Activated CD4-positive, alpha-beta T cell treated with anti-CD3 and anti-CD28 coated beads, Interleukin-2, amount 50 U/mL, for 48 hours (primary cell): Measurements from ENCODE around the gene KRT35.

Experiments
- DNase-seq, 2 experiments: peaks; one replicate each; pipeline ENCODE4 v3.0.0-alpha.2; 2020

The KRT35 gene

DNA sequence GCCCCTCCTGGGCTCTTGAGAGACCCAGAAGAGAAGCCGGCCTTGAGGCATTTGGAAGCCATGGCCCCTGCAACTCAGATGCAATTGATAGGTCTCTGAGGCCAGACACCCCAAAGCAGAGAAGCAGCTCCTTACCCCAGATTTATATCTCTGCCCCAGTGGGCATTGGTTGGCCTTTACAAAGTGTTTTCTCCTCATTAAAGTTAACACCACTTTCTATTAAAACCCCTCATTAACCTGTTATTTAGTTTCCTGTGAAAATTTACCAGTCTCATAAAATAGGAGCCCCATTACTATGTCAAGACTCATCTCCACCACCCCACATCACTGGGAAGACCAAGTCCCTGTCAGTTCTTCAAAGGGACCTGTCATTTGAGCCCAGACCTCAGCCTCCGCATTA is at the start of gene KRT35:
Gene KRT35, minus strand, starts transcription at position 116 of the 400 bp plus-strand sequence. Its CDS starts 54 bp downstream, at position 62.
- DNase-seq = no peak

GRCh38 chr17:41530062-41531048 is 49.4 kb upstream of the KRT35 start:
- no peak for DNase-seq

- no peak for DNase-seq
Measured at GRCh38 chr17:41529491-41529915, 48.6 kb upstream of the KRT35 start.

- DNase-seq = no peak
Measured at GRCh38 chr17:41528959-41529353, 48.0 kb upstream of the KRT35 start.

- DNase-seq = no peak
Measured at GRCh38 chr17:41527063-41528023, 46.4 kb upstream of the KRT35 start.

DNA sequence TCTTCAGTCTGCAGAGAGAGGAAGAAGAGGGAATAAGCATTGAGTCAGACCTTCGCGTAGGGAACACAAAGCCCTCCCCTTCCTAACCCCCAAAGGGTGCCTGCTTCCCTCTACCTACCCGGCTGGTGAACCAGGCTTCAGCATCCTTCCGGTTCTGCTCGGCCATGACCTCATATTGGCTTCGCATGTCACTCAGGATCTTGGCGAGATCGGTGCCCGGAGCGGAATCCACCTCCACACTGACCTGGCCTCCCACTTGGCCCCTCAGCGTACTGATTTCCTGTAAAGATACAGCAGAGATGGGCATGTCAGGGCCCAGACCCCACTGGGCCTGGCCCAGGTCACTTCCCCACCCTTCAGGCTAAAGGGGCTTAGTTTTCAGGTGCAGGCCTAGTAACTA is 43.3 kb upstream of the KRT35 start:
- no peak for DNase-seq

DNA sequence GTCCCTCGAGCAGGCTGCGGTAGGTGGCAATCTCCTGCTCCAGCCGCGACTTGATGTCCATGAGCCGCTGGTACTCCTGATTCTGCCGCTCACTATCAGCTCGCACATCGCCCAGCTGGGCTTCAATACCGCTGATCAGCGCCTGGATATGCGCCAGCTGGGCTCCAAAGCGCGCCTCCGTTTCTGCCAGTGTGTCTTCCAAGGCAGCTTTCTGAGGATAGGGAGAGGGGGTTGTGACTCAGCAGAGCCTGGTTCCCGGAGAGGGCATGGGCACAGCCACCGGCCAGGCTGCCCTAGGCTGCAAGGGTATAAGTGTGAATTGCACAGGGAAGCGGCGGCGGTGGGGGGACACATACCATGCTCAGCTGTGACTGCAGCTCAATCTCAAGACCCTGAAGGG is 42.8 kb upstream of the KRT35 start:
- no peak for DNase-seq

DNA sequence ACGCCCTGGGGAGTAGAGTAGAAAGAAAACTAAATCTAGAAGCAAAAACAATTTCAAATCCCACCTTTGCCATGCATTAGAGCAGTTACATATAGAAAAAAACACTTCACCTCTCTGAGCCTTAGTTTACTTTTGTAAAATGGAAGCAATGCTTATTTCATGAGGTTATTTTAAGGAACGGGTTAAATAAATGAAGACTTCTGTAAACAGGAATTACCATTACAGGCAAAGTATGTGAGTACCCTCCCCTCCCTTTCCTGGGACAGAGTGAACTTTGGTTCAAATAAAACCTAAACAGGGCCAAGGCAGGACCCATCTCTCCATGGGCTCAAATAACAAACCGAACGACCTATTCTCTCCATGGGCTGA is 42.3 kb upstream of the KRT35 start:
- no peak for DNase-seq

DNA sequence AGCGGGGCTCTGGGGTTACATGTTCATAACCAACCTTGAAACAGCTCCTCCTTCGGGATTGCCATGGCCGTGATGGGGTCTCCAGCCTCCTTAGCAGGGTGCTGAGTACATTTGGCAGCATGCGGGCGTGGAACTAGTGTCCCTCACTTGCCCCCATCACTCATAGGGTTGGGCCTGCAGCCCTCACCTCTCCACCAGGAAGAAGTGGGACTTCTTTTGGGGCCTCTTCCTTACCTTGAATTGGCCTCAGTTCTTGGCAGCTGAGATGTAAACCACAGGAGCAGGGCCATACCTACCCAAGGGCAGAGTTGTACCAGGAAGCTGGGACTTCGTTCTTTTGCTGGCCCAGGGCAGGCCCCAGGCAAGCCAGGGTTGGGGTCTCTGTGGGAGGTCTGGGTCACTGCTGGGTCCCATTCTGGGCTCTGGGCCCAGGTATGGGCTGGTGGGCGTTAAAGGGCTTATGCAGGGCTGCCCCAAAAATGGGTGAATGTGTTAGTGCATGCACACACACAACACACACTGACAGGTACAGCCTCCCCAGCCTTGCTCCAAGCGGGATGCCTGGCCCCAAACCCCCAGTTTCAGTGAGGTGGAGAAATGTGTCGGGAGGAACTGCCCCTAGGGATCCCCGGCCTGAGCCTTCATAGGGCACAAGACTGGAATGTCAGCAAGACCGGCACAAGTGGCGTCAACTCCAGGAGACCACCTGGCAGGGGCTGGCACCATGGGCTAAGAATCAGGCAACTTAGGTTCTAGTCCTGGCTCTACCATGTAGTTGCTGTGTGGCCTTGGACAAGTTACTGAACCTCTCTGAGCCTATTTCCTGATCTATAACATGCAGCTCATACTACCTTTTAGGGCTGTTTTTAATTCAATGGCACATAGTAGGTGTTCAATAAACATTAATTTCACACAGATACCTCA is 41.6 kb upstream of the KRT35 start:
- DNase-seq = no peak

GRCh38 chr17:41521574-41522261 is 40.8 kb upstream of the KRT35 start:
- no peak for DNase-seq

DNA sequence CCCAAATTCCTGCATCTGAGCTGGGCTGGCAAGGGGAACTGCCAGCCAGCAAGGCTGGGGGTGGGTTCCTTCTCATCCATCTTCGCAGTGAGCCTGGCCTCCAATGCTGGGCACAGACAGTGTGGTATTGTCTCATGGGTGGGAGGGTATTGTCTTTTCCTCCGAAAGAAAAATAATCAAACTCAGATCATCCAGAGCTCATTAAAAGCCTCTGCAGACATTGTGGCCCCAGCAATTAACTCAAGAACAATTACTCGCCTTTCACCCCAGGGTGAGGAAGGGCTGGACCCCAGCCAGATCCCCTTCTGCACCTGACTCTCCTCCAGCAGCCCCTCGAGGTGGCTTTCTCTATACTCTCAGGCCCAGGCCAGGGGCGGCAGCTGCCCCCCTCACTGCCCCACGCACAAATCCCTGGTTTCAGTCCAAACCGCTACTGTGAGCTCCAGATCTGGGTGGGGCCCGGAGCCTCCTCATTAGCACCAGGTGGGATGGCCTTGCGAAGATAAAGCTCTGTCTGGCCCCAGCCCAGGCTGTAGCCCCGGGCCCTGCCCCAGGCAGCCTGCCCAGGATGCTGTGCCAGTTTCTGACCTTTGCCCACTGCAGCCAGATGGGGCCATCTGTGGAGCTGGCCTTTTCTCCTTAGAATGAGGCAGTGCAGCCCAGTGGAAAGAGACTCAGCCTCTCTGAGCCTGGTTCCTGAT is 40.0 kb upstream of the KRT35 start:
- no peak for DNase-seq

DNA sequence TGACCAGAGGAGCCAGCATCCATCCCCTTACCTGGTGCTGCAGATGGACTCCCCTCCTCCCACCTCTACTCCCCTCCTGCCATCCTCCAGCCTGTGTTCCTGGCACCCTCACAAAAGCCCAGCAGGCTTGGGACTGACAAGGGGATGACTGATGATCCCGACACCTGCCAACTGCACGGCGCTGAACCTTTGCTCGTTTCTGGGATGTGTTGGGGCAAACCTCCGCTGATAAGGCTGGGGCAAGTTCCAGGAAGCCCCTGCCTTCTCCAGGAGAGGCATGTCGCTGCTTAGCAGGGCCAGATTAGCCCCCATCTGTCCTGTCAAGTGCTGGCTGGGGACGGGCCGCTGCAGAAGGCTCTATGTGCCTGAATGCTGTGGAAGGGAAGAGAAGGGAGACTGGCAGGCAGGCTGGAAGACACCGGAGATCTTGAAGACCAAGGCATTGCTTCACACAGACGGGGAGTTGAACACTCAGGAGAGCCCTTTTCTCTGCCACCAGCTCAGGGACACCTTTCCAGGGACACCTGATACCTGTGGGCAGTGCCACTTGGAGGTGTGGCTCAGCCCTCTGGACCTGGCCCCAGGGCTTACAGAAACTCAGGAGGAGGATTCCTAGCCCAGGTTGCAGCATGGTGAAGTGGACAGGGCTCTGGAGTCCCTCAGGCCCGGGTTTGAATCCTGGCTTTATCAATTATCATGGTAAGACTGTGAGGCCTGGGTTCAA is 38.7 kb upstream of the KRT35 start:
- DNase-seq = no peak

GRCh38 chr17:41518789-41519449 is 38.0 kb upstream of the KRT35 start, which contains the start of gene KRT15:
Gene KRT15 (minus strand): TSS chr17:41518890. CDS start chr17:41518827, 63 bp downstream.
- no peak for DNase-seq

GRCh38 chr17:41518031-41518430 is 37.1 kb upstream of the KRT35 start:
- DNase-seq = no peak

GRCh38 chr17:41516830-41517283 is 35.9 kb upstream of the KRT35 start:
- no peak for DNase-seq

DNA sequence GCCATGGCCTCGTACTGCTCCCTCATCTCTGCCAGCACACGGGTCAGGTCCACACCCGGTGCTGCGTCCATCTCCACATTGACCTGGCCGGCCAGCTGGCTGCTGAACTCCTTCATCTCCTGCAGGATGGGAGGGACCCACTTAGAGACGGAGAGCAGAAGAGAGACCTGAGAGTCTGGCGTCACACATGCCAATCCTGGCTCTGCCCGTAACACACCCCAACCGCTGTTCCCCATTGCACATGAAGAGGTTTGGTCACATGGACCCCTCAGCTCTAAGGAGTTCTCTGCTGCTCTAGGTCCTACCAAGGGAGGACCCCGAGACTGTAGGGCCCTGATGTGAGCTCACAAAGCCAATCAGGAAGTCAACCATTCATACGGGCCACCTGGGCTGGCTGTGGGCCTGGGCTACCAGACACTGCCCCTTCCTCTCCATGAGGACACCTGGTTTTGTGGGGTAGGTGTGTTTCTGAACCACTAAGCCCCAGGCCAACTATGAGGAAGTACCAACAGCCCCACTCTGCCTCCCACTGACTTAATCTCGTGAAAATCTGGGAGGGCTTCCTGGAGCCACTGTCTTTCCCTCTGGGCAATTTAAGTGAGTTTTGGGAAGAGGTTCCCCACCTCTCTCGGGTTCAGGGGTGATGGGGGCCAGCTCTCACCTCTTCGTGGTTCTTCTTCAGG is 35.3 kb upstream of the KRT35 start:
- DNase-seq = no peak

- DNase-seq = no peak
Measured at GRCh38 chr17:41513168-41513547, 32.2 kb upstream of the KRT35 start.

- DNase-seq = no peak
Measured at GRCh38 chr17:41512546-41513167, 31.7 kb upstream of the KRT35 start.
